ENCODE data around the gene TECPR1. TPM values are rescaled to one million over a fixed set of nuclear protein-coding genes. Genes with fewer than 3 reads are reported as not detected.

Gene TECPR1
- total and polyA plus RNA-seq, 2 donors (not counting 3 experiments of a cell fraction or from before 2014, with no cell fraction given) = 12.3 to 97.5 TPM

DNA sequence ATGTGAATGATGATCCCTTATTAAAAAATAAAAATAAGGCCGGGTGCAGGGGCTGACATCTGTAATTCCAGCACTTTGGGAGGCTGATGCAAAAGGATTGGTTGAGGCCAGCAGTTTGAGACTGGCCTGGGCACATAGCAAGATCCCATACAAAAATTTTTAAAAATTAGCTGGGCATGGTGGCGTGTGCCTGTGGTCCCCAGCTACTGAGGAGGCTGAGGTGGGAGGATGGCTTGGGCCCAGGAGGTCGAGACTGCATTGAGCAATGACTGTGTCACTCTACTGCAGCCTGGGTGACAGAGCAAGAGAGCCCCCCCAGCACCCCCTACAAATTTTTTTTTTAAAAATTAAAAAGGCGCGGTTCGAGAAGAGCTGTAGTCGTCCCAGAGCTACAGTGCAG, 28.3 kb upstream of the TECPR1 start:
- no TSS peak for BruUV-seq (replicated peaks)
- intact Hi-C loops (cut with micrococcal nuclease) = loop anchor here (2.0 to 5.0 kb wide), 4 partner anchors 13 to 137 kb away; partner anchors contain the start of gene BAIAP2L1
- ChIA-PET CTCF (interaction anchor here (0.6 to 4.2 kb wide), 2 partner anchors 13 to 21 kb away, joined by 3 to 21 read pairs; no protein-coding TSS in a partner anchor), POLR2A (no interaction called here)
- no peaks in the 10 kb centered on the region for H4K20me1 ChIP-seq (replicated peaks; ENCODE audit: control insufficient read depth, extremely low read depth, insufficient read depth, low read length)
- H3K9me3 ChIP-seq (replicated peaks; ENCODE audit: control insufficient read depth, insufficient read depth, low read length) = no peaks in the 10 kb centered on the region
- H3K27me3 ChIP-seq (ENCODE audit: control insufficient read depth in 2 of 2, insufficient read depth in 2 of 2, low read length in 2 of 2) = no peaks in the 10 kb centered on the region
- FAIRE-seq = no peak
- peaks cover 23% of the 10 kb centered on the region for H3K4me1 ChIP-seq (ENCODE audit: control insufficient read depth, extremely low read depth, insufficient read depth, low read length)
- no peak overlapping the region for H2AFZ ChIP-seq (ENCODE audit: low read depth, low read length)
- H3K79me2 ChIP-seq (ENCODE audit: control insufficient read depth, insufficient read depth, low read length) = peaks cover 34% of the 10 kb centered on the region
- no peak overlapping the region for H3K27ac ChIP-seq (ENCODE audit: insufficient read depth, low read depth, low read length)
- DNase-seq (ENCODE audit: low read depth, low spot score) = no peak
- no peak overlapping the region for H3K4me3 ChIP-seq (replicated peaks in 1 of 3; ENCODE audit: insufficient read depth in 1 of 3, low read depth in 1 of 3, low read length in 3 of 3)
- no peaks in the 10 kb centered on the region for H3K9me1 ChIP-seq (replicated peaks; ENCODE audit: control insufficient read depth, extremely low read depth, insufficient read depth, low read length)
- TF ChIP-seq, protein P1, sequence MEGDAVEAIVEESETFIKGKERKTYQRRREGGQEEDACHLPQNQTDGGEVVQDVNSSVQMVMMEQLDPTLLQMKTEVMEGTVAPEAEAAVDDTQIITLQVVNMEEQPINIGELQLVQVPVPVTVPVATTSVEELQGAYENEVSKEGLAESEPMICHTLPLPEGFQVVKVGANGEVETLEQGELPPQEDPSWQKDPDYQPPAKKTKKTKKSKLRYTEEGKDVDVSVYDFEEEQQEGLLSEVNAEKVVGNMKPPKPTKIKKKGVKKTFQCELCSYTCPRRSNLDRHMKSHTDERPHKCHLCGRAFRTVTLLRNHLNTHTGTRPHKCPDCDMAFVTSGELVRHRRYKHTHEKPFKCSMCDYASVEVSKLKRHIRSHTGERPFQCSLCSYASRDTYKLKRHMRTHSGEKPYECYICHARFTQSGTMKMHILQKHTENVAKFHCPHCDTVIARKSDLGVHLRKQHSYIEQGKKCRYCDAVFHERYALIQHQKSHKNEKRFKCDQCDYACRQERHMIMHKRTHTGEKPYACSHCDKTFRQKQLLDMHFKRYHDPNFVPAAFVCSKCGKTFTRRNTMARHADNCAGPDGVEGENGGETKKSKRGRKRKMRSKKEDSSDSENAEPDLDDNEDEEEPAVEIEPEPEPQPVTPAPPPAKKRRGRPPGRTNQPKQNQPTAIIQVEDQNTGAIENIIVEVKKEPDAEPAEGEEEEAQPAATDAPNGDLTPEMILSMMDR (IDR thresholded peaks at IDR 0.05; ENCODE audit: extremely low read depth in 1 of 2, insufficient read depth in 1 of 2, low read depth in 1 of 2, low read length in 2 of 2) = no peak
- TF ChIP-seq JUN (IDR thresholded peaks at IDR 0.05; ENCODE audit: borderline replicate concordance, insufficient read depth, insufficient read length, low read depth) (no peak), FOS (IDR thresholded peaks at IDR 0.05; ENCODE audit: borderline replicate concordance, insufficient read depth, low read length) (no peak)
- no peak overlapping the region for H3K9ac ChIP-seq (replicated peaks; ENCODE audit: extremely low read depth, insufficient read depth, low read length)
- dilution Hi-C loops (cut with MboI; ENCODE audit: extremely low pct_ligation_motif_present, low sequenced_read_pairs) = no loop called here
- no peak overlapping the region for H3K4me2 ChIP-seq (ENCODE audit: insufficient read depth, low read length)
- H3K36me3 ChIP-seq (ENCODE audit: control insufficient read depth in 2 of 2, extremely low read depth in 1 of 2, insufficient read depth in 2 of 2, low read length in 2 of 2) = peaks cover 0 to 4% of the 10 kb centered on the region in 2 experiments

DNA sequence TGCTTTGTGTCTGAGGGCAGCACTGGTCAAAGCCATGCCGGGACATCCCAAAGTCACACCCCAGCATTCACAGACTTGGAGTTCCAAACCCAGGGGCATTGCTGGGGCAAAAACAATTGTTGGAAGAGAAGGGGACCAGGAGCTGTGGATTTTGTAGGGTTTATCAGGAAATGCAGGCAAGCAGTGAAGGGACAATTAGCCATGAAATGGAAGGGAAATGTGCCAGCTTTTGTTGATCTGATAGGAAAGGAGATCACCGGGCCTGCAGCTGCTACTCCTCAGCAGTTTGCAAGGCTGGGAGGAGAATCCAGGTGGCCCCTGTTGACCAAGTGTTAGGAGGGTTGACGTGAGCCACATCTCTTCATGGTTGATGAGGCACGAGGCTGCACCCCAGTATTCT, 26.9 kb upstream of the TECPR1 start:
- Histone ChIP-seq H3K4me3 (replicated peaks in 1 of 3; ENCODE audit: insufficient read depth in 1 of 3, low read depth in 1 of 3, low read length in 3 of 3) (no peak overlapping the region), H4K20me1 (replicated peaks; ENCODE audit: control insufficient read depth, extremely low read depth, insufficient read depth, low read length) (no peaks in the 10 kb centered on the region), H3K79me2 (ENCODE audit: control insufficient read depth, insufficient read depth, low read length) (peaks cover 22% of the 10 kb centered on the region), H3K27ac (ENCODE audit: insufficient read depth, low read depth, low read length) (no peak overlapping the region), H3K9me1 (replicated peaks; ENCODE audit: control insufficient read depth, extremely low read depth, insufficient read depth, low read length) (no peaks in the 10 kb centered on the region), H3K9ac (replicated peaks; ENCODE audit: extremely low read depth, insufficient read depth, low read length) (no peak overlapping the region), H3K27me3 (ENCODE audit: control insufficient read depth in 2 of 2, insufficient read depth in 2 of 2, low read length in 2 of 2) (no peaks in the 10 kb centered on the region), H3K9me3 (replicated peaks; ENCODE audit: control insufficient read depth, insufficient read depth, low read length) (no peaks in the 10 kb centered on the region), H3K4me1 (ENCODE audit: control insufficient read depth, extremely low read depth, insufficient read depth, low read length) (peaks cover 11% of the 10 kb centered on the region), H3K36me3 (ENCODE audit: control insufficient read depth in 2 of 2, extremely low read depth in 1 of 2, insufficient read depth in 2 of 2, low read length in 2 of 2) (peaks cover 0 to under 1% of the 10 kb centered on the region in 2 experiments), H2AFZ (ENCODE audit: low read depth, low read length) (no peak overlapping the region), H3K4me2 (ENCODE audit: insufficient read depth, low read length) (no peak overlapping the region)
- TF ChIP-seq MYC (IDR thresholded peaks at IDR 0.05; ENCODE audit: low read depth, low read length) (no peak), POLR2AphosphoS5 (IDR thresholded peaks at IDR 0.05; ENCODE audit: insufficient read depth, low read depth, low read length) (no peak), JUN (IDR thresholded peaks at IDR 0.05; ENCODE audit: borderline replicate concordance, insufficient read depth, insufficient read length, low read depth) (no peak), GATA2 (IDR thresholded peaks at IDR 0.05; ENCODE audit: insufficient read depth, insufficient read length, low read depth, low read length) (no peak), FOS (IDR thresholded peaks at IDR 0.05; ENCODE audit: borderline replicate concordance, insufficient read depth, low read length) (no peak), POLR2A (IDR thresholded peaks at IDR 0.05; ENCODE audit: low read depth, low read length) (no peak), EZH2 (IDR thresholded peaks at IDR 0.05; ENCODE audit: borderline replicate concordance, low read depth, low read length, severe bottlenecking) (no peak)
- TF ChIP-seq, protein P1 (IDR thresholded peaks at IDR 0.05; ENCODE audit: extremely low read depth in 1 of 2, insufficient read depth in 1 of 2, low read depth in 1 of 2, low read length in 2 of 2) = no peak
- TF ChIP-seq, protein P2, sequence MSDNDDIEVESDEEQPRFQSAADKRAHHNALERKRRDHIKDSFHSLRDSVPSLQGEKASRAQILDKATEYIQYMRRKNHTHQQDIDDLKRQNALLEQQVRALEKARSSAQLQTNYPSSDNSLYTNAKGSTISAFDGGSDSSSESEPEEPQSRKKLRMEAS (IDR thresholded peaks at IDR 0.05; ENCODE audit: insufficient read depth, insufficient read length) = no peak
- intact Hi-C loops (cut with micrococcal nuclease) = no loop called here
- DNase-seq (ENCODE audit: low read depth, low spot score) (no peak), FAIRE-seq (no peak)
- no TSS peak for BruUV-seq (replicated peaks)
- ChIA-PET POLR2A (no interaction called here), CTCF (interaction anchor here (1.3 to 4.2 kb wide), 2 partner anchors 11 to 18 kb away, joined by 4 to 21 read pairs; no protein-coding TSS in a partner anchor)
- dilution Hi-C loops (cut with MboI; ENCODE audit: extremely low pct_ligation_motif_present, low sequenced_read_pairs) = no loop called here
